KOPT-K1 (cell line): ENCODE results near the gene EYS.
"Not testable (repeated sequence)": the region's sequence is repeated elsewhere in the genome, so short reads cannot be mapped to it uniquely, and the experiment has no call there.

ENCODE experiments used
- H3K27ac ChIP-seq: fragments of 200-600 bp; sonication (generic); 2 replicates; pipeline ENCODE4 v1.5.1; 2016; ENCODE audit warnings: antibody characterized with exemption, mild to moderate bottlenecking, low read depth, low read length; ENCODE audit not compliant: poor library complexity, severe bottlenecking
- H3K36me3 ChIP-seq: fragments of 200-600 bp; sonication (generic); 2 replicates; pipeline ENCODE4 v1.5.1; 2017; ENCODE audit warnings: antibody characterized with exemption, mild to moderate bottlenecking, low read length, moderate library complexity; ENCODE audit not compliant: insufficient read depth
- H3K9me3 ChIP-seq: fragments of 200-600 bp; sonication (generic); 2 replicates; pipeline ENCODE4 v1.5.1; 2017; ENCODE audit warnings: antibody characterized with exemption, low read length, mild to moderate bottlenecking; ENCODE audit not compliant: insufficient read depth, poor library complexity, severe bottlenecking

The EYS gene

DNA sequence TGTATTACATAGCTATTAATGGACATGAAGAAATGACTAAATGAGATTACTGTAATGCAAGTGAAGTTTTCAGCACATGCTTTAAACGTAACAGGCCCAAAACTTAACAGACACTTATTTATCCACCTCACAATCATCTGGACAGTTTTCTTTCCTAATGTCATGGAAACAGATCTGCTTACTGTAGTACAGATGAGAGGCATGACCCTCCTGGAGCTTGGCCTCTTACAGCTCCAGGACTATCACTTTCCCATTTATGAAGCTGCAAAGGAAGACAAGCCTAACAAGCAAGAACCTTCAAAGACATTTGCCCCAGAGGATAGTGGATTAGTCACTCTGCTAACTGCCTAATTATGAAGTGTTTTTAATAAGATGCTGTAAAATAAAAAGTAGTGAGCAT is 1652.2 kb downstream of the EYS start:
- Histone ChIP-seq H3K36me3 (no peaks in the 10 kb centered on the region), H3K9me3 (no peaks in the 10 kb centered on the region), H3K27ac (no peak overlapping the region)

DNA sequence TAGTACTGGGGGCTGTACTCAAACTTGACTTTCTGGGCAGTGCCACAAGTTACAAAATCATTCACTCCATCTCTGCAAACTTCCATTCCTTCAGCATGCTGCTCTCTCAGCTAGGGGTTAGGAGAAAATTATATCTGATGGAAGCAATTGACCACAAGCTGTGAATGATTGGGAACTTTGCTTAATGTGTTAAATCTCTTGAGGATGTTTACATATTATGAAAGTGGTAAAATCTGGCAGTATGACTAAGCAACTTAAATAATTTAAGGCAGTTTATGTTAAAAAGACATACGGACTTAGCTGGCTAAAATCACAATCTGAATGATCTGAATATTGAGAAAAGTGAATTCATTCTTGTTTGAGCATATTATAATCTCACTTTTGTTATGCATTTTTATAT is 1656.4 kb downstream of the EYS start:
- no peaks in the 10 kb centered on the region for H3K36me3 ChIP-seq
- no peak overlapping the region for H3K27ac ChIP-seq
- H3K9me3 ChIP-seq: no peaks in the 10 kb centered on the region

DNA sequence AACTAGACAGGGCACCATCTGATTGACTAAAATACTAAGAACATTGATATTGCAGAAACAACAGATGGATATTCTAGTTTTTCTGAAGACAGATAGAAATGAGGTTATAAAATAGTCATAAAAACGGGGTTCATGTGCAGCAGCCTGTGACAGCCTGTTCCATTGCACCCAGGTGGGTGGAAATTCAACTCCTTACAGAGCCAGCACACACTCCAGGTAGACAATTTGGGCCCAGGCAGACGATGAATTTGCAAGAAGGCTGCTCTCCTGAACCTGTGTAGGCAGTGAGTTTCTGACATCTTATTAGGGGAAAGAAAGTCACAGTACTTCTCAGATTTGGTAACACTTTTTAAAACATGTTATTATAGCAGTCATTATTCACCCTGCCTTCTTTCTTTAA is 1657.3 kb downstream of the EYS start:
- no peak overlapping the region for H3K27ac ChIP-seq
- H3K9me3 ChIP-seq: no peaks in the 10 kb centered on the region
- H3K36me3 ChIP-seq: no peaks in the 10 kb centered on the region

DNA sequence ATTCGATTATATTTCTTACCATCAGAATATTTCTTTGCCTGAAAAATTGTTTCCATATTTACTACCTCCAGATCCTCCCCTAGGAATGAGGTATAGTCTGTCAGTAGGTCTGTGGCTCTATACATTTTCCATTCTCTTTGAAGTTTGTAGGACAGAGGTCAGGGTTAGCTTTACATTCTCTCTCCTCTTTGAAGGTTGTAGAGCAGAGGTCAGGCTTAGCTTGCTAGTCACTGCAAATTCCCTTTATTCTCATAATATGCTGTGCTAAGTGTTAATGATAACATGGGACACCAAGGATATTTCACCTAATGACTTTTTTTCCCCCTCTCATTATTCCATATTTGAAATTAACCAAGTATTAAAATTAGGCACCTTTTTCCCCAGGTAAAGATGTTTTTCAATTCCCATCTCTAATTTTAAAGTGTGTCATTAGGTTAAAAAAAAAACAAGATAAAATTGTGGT is 1660.2 kb downstream of the EYS start:
- H3K36me3 ChIP-seq: no peaks in the 10 kb centered on the region
- no peak overlapping the region for H3K27ac ChIP-seq

DNA sequence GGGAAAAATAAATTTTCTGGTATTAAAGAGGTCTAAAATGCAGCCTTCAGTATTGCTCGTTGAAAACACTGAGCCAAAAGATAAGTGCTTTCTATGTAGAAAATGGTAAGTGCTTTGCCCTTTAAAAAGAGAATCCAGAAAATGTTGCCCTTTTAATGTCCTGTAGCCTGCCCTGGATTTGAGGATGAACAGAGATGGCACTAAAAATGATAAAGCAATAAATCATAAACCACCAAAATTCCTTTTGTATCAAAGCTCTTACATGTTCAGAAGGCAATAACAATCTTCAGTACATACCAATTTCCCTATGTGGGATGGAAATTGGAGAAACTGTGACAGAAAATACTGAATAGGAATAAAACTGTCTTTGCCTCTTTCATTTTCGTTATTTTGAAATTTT is 1665.7 kb downstream of the EYS start:
- Histone ChIP-seq H3K27ac (no peak overlapping the region), H3K9me3 (no peaks in the 10 kb centered on the region), H3K36me3 (no peaks in the 10 kb centered on the region)

More for the DNA sequence above, 1660.2 kb downstream of the EYS start:
- no peaks in the 10 kb centered on the region for H3K9me3 ChIP-seq

DNA sequence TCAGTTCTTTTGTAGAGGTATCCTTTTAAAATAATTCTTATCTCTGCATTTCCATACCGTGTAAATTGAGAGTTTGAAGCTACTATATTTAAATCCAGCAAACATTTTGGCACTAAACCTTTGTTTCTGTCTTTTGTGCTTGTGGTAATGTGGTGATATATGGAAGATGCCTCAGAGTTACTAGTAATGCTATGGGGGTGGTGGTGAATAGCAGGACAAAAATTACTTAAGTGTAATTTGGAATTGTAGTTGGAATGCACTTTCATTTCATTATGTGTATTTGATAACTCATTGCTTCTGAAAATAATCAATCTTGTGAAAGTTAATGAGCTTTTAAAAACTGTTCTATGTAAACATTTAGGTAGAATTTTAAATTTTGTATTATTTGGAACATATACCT is 1666.9 kb downstream of the EYS start:
- H3K27ac ChIP-seq: no peak overlapping the region
- no peaks in the 10 kb centered on the region for H3K36me3 ChIP-seq
- no peaks in the 10 kb centered on the region for H3K9me3 ChIP-seq

DNA sequence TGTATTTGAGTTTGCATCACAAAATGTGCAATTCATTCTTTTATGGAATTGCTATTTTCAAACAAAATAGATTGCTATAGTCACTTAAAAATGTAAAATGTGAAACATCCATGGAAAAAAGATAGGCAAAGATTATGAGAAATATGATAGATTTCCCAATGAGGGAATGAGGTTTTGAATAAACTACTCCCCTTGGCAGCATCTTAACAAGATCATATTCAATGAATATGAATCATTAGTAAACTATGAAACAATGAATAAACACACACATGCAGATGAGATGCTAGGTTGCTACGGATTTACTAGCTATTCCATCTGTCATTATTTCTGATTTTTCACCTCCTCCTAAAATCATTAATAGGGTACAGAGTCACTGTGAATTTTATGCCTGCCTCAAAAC is 1669.6 kb downstream of the EYS start:
- Histone ChIP-seq H3K9me3 (no peaks in the 10 kb centered on the region), H3K36me3 (no peaks in the 10 kb centered on the region), H3K27ac (no peak overlapping the region)

DNA sequence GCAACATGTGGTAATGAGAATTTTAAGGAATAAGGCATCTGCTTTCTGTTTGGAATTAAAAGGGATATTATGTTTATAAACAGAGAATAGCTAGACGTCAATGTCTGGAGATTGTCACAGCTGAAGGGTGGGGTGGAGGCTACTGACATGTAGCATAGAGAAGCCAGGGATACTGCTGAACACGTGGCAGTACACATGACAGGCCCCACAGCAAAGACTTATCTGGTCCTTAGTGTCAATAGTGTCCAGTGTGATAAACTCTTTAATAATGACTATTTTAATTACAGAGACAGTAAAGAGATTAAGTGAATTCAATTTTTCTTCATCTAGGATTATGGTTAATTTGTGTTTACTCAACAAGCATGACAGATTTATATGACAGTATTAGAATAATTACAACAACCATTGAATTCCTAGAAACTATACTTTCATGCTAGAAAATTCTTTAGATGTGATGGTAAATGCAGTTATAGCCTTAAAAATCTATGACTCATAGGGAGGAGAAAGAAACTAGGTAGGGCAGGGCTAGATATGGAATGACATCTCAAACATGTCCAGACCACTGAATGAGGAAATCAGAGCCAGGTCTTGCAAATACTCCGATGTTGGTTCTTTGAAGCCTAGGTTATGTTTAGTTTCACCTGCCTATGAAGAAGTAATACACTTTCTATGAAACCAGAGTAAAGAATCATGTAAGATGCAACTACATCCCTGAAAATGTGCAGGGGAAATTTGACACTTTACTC is 1671.9 kb downstream of the EYS start:
- H3K9me3 ChIP-seq: no peaks in the 10 kb centered on the region
- H3K36me3 ChIP-seq: no peaks in the 10 kb centered on the region
- no peak overlapping the region for H3K27ac ChIP-seq

DNA sequence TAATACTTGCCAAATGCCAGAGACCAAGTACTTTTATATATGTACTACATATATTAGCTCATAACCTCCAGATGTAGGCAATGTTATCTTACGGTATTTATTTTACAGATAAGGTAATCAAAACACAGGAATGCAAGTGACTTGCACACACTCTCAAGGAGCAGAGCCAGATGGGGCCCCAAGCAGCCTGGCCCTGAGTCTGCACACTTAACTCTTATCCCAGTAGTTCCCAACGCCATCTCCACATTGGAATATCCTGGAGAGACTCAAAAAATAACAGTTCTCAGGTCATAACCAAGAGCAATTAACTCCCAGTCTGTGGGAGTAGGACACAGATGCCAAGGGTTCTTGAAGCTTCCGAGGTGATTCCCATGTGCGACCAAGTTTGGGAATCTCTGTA is 1672.7 kb downstream of the EYS start:
- H3K27ac ChIP-seq: no peak overlapping the region
- no peaks in the 10 kb centered on the region for H3K36me3 ChIP-seq
- H3K9me3 ChIP-seq: no peaks in the 10 kb centered on the region

DNA sequence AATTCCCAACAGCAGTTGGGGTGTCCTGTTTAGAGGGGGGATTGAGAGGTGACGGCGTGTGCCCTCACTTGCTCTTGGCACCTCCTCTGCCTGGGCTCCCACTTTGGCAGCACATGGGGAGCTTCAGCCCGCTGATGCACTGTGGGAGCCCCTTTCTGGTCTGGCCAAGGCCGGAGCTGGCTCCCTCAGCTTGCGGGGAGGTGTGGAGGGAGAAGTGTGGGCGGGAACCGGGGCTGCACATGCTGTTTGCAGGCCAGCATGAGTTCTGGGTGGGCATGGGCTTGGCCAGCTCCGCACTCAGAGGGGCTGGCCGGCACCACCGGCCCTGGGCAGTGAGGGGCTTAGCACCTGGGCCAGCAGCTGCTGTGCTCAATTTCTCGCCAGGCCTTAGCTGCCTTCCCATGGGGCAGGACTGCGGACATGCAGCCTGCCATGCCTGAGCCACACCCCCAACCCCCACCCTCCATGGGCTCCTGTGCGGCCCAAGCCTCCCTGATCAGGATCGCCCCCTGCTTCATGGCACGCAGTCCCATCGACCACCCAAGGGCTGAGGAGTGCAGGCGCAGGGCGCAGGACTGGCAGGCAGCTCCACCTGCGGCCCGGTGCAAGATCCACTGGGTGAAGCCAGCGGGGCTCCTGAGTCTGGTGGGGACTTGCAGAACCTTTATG is 1675.9 kb downstream of the EYS start:
- H3K36me3 ChIP-seq, H3K27ac ChIP-seq, H3K9me3 ChIP-seq: not testable (repeated sequence)

DNA sequence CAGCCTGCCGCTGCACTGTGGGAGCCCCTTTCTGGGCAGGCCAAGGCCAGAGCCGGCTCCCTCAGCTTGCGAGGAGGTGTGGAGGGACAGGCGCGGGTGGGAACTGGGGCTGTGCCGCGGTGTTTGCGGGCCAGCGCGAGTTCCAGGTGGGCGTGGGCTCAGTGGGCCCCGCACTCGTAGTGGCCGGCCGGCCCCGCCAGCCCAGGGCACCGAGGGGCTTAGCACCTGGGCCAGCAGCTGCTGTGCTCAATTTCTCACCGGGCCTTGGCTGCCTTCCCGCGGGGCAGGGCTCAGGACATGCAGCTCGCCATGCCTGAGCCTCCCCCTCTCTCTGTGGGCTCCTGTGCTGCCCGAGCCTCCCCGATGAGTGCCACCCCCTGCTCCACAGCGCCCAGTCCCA is 1683.3 kb downstream of the EYS start:
- Histone ChIP-seq H3K27ac (no peak overlapping the region), H3K36me3 (no peaks in the 10 kb centered on the region), H3K9me3 (no peaks in the 10 kb centered on the region)

DNA sequence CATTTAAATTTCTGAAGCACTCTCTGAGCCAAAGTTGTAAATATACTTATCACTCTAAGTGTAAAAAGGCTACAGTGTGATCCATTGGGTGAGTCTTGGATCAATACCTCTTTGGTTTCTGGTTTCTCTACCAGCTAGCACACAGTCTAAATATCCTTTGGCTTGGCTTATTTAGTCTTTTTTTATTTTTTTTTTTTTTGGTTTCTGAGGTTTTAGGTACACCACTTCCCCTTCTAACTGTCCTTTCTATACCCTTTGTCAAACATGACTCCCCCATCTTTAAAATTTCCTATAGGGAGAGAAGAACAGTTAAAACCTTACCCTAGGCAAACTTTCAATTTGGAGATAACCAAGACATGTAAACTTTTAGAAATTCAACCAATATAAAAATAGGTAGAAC is 1692.4 kb downstream of the EYS start:
- Histone ChIP-seq H3K9me3 (no peaks in the 10 kb centered on the region), H3K27ac (no peak overlapping the region), H3K36me3 (no peaks in the 10 kb centered on the region)

DNA sequence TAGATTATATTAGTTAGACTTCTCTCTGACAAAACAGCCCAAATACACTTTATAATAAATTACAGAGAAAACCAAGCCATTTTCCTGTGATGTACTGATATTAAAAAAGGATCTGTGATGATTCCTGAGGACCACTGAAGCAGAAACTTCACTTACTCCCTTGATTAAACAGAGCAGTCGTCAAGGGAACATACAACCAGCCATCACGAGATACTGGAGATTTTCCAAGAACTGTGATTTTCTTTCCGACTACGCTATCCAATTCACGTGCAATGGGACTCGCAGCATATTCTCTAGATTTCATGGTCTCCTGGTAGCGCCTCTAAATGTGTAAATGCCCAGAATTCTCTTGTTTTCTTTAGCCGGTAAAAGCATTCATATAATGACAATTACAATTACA is 1694.0 kb downstream of the EYS start:
- Histone ChIP-seq H3K9me3 (no peaks in the 10 kb centered on the region), H3K27ac (no peak overlapping the region), H3K36me3 (no peaks in the 10 kb centered on the region)

DNA sequence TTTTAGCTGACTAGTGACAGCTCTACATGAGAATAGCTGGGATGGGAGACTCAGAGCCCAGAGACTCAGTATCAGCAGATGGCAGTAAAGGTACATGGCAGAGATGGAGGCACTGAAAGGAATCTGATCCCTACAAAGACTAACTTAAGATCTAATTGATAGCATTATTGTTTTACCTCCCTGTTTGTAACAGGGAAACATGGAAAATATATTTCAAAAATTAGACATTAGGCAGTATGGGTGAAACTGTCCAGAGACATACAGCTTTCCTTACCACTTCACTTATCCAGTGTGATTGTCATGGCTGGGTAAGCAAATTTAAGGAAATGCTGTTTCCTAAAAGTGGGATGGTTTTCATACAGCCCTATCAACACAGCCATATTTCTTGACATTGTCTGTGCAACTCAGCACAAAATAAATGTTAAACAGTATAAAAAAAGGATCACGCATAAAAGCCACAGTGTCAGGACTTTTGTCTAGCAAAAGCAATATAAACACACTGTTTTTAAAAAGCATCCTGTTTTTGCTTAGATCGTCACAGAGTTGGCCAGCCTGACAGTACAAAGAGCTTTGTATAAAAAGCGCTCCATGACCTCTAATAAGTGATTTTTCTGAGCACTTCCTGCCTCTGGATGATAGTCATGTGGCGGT is 1694.5 kb downstream of the EYS start:
- Histone ChIP-seq H3K36me3 (no peaks in the 10 kb centered on the region), H3K27ac (no peak overlapping the region), H3K9me3 (no peaks in the 10 kb centered on the region)

DNA sequence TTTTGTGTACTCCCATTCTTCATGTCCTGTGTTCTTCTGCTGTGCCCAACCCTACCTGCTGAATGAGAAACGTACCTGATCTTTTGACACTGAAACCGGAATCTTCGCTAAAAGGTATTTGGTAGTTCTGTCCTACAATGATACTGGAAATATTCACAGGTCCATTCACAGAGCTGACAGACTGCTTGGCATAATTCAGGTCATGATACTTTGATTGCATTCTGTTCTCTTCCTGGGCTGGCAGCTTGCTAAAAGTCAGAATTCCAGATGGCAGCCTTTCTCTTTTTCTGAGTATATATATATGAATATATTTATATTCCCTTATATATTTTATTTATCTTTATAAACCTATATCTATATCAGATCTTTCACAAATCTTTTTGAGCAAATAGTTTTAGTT is 1696.4 kb downstream of the EYS start:
- H3K27ac ChIP-seq: no peak overlapping the region
- H3K36me3 ChIP-seq: no peaks in the 10 kb centered on the region
- H3K9me3 ChIP-seq: no peaks in the 10 kb centered on the region
